SK-N-SH (cell line): ENCODE measurements around the gene DIRAS1. TPM values are rescaled to one million over a fixed set of nuclear protein-coding genes. Genes with fewer than 3 reads are reported as not detected.

Experiments used
- CTCF ChIA-PET: fragments of 300-600, 350-600 bp; formaldehyde crosslinking; extraction: SDS; loops from one replicate; lab custom pipeline; 2021; lab: Yijun Ruan, JAX
- POLR2A ChIA-PET: fragments of 350-600 bp; sonication (Branson Sonifier 250); formaldehyde crosslinking; extraction: SDS; loops from one replicate; lab custom pipeline; 2020; ENCODE audit warnings: antibody characterized with exemption, inconsistent platforms; lab: Yijun Ruan, JAX
- DNase-seq: peaks from one replicate; pipeline ENCODE4 v3.0.0; 2012
- H2AFZ ChIP-seq: fragments of 200-600 bp; sonication (generic); 2 replicates; pipeline ENCODE4 v1.8.1; 2016; ENCODE audit warnings: antibody characterized with exemption, mild to moderate bottlenecking, low read depth
- H3F3A ChIP-seq: fragments of 200-600 bp; sonication (generic); replicated peaks from 2 replicates; pipeline ENCODE3; 2016; ENCODE audit warnings: antibody characterized with exemption, mild to moderate bottlenecking; ENCODE audit not compliant: insufficient read depth
- H3K27ac ChIP-seq, 2 experiments: fragments of 200-500 bp in 1 of 2; fragments of 200-600 bp in 1 of 2; sonication (Bioruptor generic) in 1 of 2; sonication (generic), shearing (Covaris generic) in 1 of 2; 2 replicates each; pipeline versions ENCODE4 v1.5.1 to v1.6.1; 2014 to 2016; ENCODE audit warnings: low read depth in 2 of 2, inconsistent platforms in 1 of 2, low read length in 1 of 2, mild to moderate bottlenecking in 1 of 2, mixed read lengths in 1 of 2
- H3K27me3 ChIP-seq: fragments of 200-600 bp; sonication (generic), shearing (Covaris generic); 2 replicates; pipeline ENCODE4 v1.6.1; 2016; ENCODE audit warnings: mixed run types; ENCODE audit not compliant: insufficient read depth
- H3K36me3 ChIP-seq, 2 experiments: fragments of 200-500 bp in 1 of 2; fragments of 200-600 bp in 1 of 2; sonication (Bioruptor generic) in 1 of 2; sonication (generic) in 1 of 2; replicated peaks in 1 of 2; 2 replicates each; pipeline versions ENCODE3 to v1.5.1; 2014 to 2016; ENCODE audit warnings: low read length in 1 of 2, mild to moderate bottlenecking in 1 of 2; ENCODE audit not compliant: insufficient read depth in 2 of 2, control insufficient read depth in 1 of 2
- H3K4me1 ChIP-seq, 2 experiments: fragments of 200-500 bp in 1 of 2; fragments of 200-600 bp in 1 of 2; sonication (Bioruptor generic) in 1 of 2; sonication (generic), shearing (Covaris generic) in 1 of 2; 2 replicates each; pipeline versions ENCODE4 v1.5.1 to v1.6.1; 2014 to 2016; ENCODE audit warnings: low read depth in 1 of 2, low read length in 1 of 2, mixed run types in 1 of 2; ENCODE audit not compliant: insufficient read depth in 2 of 2, control insufficient read depth in 1 of 2
- H3K4me2 ChIP-seq: fragments of 200-600 bp; sonication (generic), shearing (Covaris generic); 2 replicates; pipeline ENCODE4 v1.6.1; 2017; ENCODE audit warnings: mixed run types
- H3K4me3 ChIP-seq, 2 experiments: fragments of 200-500 bp in 1 of 2; fragments of 200-600 bp in 1 of 2; sonication (Bioruptor generic) in 1 of 2; sonication (generic), shearing (Covaris generic) in 1 of 2; 2 replicates each; pipeline versions ENCODE4 v1.5.1 to v1.8.1; 2014 to 2016; ENCODE audit warnings: low read depth in 2 of 2, inconsistent platforms in 1 of 2, low read length in 1 of 2, mild to moderate bottlenecking in 1 of 2, mixed read lengths in 1 of 2, moderate library complexity in 1 of 2
- H3K79me2 ChIP-seq: fragments of 200-600 bp; sonication (generic); 2 replicates; pipeline ENCODE4 v1.8.1; 2017; ENCODE audit warnings: mild to moderate bottlenecking; ENCODE audit not compliant: insufficient read depth
- H3K9ac ChIP-seq: fragments of 200-600 bp; sonication (generic); 2 replicates; pipeline ENCODE4 v1.6.1; 2017; ENCODE audit warnings: mixed run types
- H3K9me2 ChIP-seq: fragments of 200-600 bp; sonication (generic); 2 replicates; pipeline ENCODE4 v1.6.1; 2017; ENCODE audit warnings: mixed run types
- H3K9me3 ChIP-seq: fragments of 200-600 bp; sonication (generic); 2 replicates; pipeline ENCODE4 v1.6.1; 2017; ENCODE audit warnings: mixed run types, mild to moderate bottlenecking, moderate library complexity
- H4K20me1 ChIP-seq: fragments of 200-600 bp; sonication (generic); 2 replicates; pipeline ENCODE4 v1.6.1; 2017; ENCODE audit warnings: mild to moderate bottlenecking, mixed run types; ENCODE audit not compliant: insufficient read depth
- CHD2 ChIP-seq: fragments of 150-350 bp; IDR thresholded peaks from 2 replicates; pipeline ENCODE4 v1.6.1; 2018; ENCODE audit warnings: low read length; ENCODE audit not compliant: partially characterized antibody
- CTCF ChIP-seq: fragments of 200-600 bp; sonication (generic); IDR thresholded peaks from 2 replicates; pipeline ENCODE4 v1.6.1; 2017; ENCODE audit warnings: antibody characterized with exemption, mild to moderate bottlenecking, moderate library complexity
- ELF1 ChIP-seq: IDR thresholded peaks from 2 replicates; pipeline ENCODE4 v1.4.0; 2012
- EP300 ChIP-seq, 2 experiments: IDR thresholded peaks; 2 replicates each; pipeline versions ENCODE4 v1.4.0 to v1.6.1; 2012; ENCODE audit warnings: borderline replicate concordance in 1 of 2, low read depth in 1 of 2, low read length in 1 of 2
- EZH2phosphoT487 ChIP-seq: fragments of 200-600 bp; sonication (generic); IDR thresholded peaks from 2 replicates; pipeline ENCODE4 v1.6.1; 2017; ENCODE audit warnings: low read depth, mixed run types, mild to moderate bottlenecking, antibody characterized with exemption, moderate library complexity, borderline replicate concordance
- FOSL2 ChIP-seq: IDR thresholded peaks from 2 replicates; pipeline ENCODE4 v1.4.0; 2012; ENCODE audit warnings: low read depth, mild to moderate bottlenecking, moderate library complexity, borderline replicate concordance
- FOXJ3 ChIP-seq: sonication (generic); formaldehyde crosslinking; IDR thresholded peaks from 2 replicates; pipeline ENCODE4 v1.5.1; 2020; ENCODE audit warnings: mild to moderate bottlenecking, missing genetic modification reagents
- FOXM1 ChIP-seq: IDR thresholded peaks from 2 replicates; pipeline ENCODE4 v1.4.0; 2012; ENCODE audit warnings: low read depth, mild to moderate bottlenecking
- GABPA ChIP-seq: IDR thresholded peaks from 2 replicates; pipeline ENCODE4 v1.4.0; 2012; ENCODE audit warnings: low read depth, mild to moderate bottlenecking
- GATA2 ChIP-seq: sonication (generic); formaldehyde crosslinking; IDR thresholded peaks from 2 replicates; pipeline ENCODE4 v1.5.0; 2020; ENCODE audit warnings: mild to moderate bottlenecking, missing genetic modification reagents
- JUND ChIP-seq: IDR thresholded peaks from 2 replicates; pipeline ENCODE4 v1.4.0; 2012
- MEF2A ChIP-seq: IDR thresholded peaks from 2 replicates; pipeline ENCODE4 v1.4.0; 2012; ENCODE audit warnings: low read depth, borderline replicate concordance
- MXI1 ChIP-seq: IDR thresholded peaks from 2 replicates; pipeline ENCODE4 v1.6.1; 2012; ENCODE audit warnings: mild to moderate bottlenecking, low read depth, low read length, improper control_type of control experiment
- NRF1 ChIP-seq: IDR thresholded peaks from 2 replicates; pipeline ENCODE4 v1.6.1; 2012; ENCODE audit warnings: low read depth, mild to moderate bottlenecking, low read length
- RCOR1 ChIP-seq: fragments of 150-350 bp; IDR thresholded peaks from 2 replicates; pipeline ENCODE4 v1.6.1; 2017; ENCODE audit warnings: antibody characterized with exemption, low read length
- SIN3A ChIP-seq: IDR thresholded peaks from 2 replicates; pipeline ENCODE4 v1.6.1; 2012; ENCODE audit warnings: low read depth, mild to moderate bottlenecking, low read length, moderate library complexity, borderline replicate concordance
- TCF12 ChIP-seq: IDR thresholded peaks from 2 replicates; pipeline ENCODE4 v1.4.0; 2012
- USF2 ChIP-seq: fragments of 150-350 bp; IDR thresholded peaks from 2 replicates; pipeline ENCODE4 v1.6.1; 2017; ENCODE audit warnings: antibody characterized with exemption, low read length, low read depth, borderline replicate concordance
- YY1 ChIP-seq: IDR thresholded peaks from 2 replicates; pipeline ENCODE4 v1.4.0; 2012; ENCODE audit warnings: low read depth, mild to moderate bottlenecking
- ZBTB33 ChIP-seq: IDR thresholded peaks from 2 replicates; pipeline ENCODE4 v1.4.0; 2012; ENCODE audit warnings: low read depth, borderline replicate concordance
- WGBS: methylation state at CpG from one replicate; pipeline ENCODE4 v1.1.6; 2017; ENCODE audit warnings: low lambda C conversion rate; 5-methylcytosine and 5-hydroxymethylcytosine counted together
- polyA plus RNA-seq, 3 experiments: library from polyadenylated mRNA; depleted of rRNA; stranded (reverse); fragments of >200 nt; gene quantifications; 2 replicates each; pipeline ENCODE4 v1.2.3, GENCODE V29; 2012
- TF ChIP-seq, protein P1 (sequence below): IDR thresholded peaks from 2 replicates; pipeline ENCODE4 v1.4.0; 2012; ENCODE audit warnings: low read depth

DIRAS1 gene
- polyA plus RNA-seq, 1 of the 3 experiments (the other 2 are of a cell fraction) = 9.0 TPM

DNA sequence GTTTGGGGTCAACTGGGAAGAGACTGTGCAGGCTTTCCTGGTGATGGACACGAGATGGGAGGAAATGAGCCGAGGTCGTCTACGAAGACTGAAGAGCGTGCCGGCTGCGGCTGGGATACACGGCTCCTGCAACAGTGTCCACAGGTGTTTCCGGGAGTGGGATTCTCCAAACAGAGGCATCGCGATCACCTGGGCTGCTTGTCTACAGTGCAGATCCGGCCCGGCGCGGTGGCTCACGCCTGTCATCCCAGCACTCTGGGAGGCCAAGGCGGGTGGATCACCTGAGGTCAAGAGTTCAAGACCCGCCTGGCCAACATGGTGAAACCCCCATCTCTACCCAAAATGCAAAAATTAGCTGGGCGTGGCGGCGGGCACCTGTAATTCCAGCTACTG lies 30.3 kb upstream of the DIRAS1 start:
- Histone ChIP-seq H3K4me3 (no peak overlapping the region), H3K27me3 (no peaks in the 10 kb centered on the region), H3F3A (peaks cover 3% of the 10 kb centered on the region), H3K9me2 (no peaks in the 10 kb centered on the region), H3K36me3 (peaks cover 0 to 12% of the 10 kb centered on the region in 2 experiments), H3K9ac (no peak overlapping the region), H4K20me1 (no peaks in the 10 kb centered on the region), H3K4me2 (no peak overlapping the region), H3K4me1 (peaks cover 0 to 3% of the 10 kb centered on the region in 2 experiments; a peak in 1 of 4 replicates), H3K79me2 (no peaks in the 10 kb centered on the region), H2AFZ (no peak overlapping the region), H3K27ac (no peak overlapping the region), H3K9me3 (no peaks in the 10 kb centered on the region)
- ChIA-PET POLR2A (no interaction called here), CTCF (interaction anchor here (9.1 kb wide), 1 partner anchor 103 kb away, joined by 142 read pairs; no protein-coding TSS in a partner anchor)
- DNase-seq = no peak
- TF ChIP-seq, protein P1, sequence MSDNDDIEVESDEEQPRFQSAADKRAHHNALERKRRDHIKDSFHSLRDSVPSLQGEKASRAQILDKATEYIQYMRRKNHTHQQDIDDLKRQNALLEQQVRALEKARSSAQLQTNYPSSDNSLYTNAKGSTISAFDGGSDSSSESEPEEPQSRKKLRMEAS = no peak
- TF ChIP-seq RCOR1 (no peak), FOSL2 (no peak), MXI1 (no peak), EZH2phosphoT487 (no peak), JUND (no peak), USF2 (no peak), MEF2A (no peak), CTCF (no peak), FOXM1 (no peak), GATA2 (no peak), ELF1 (no peak), CHD2 (no peak)
- WGBS = 92% methylated on average over 20 of the region's 21 CpGs

GRCh38 chr19:2750808-2751437 lies 29.8 kb upstream of the DIRAS1 start:
- Histone ChIP-seq H3K4me1 (peaks cover 0 to 3% of the 10 kb centered on the region in 2 experiments; a peak in 1 of 4 replicates), H3K9ac (no peak overlapping the region), H3F3A (peaks cover 3% of the 10 kb centered on the region), H3K27me3 (no peaks in the 10 kb centered on the region), H3K79me2 (no peaks in the 10 kb centered on the region), H3K9me2 (no peaks in the 10 kb centered on the region), H3K27ac (no peak overlapping the region), H4K20me1 (no peaks in the 10 kb centered on the region), H3K4me2 (no peak overlapping the region), H3K36me3 (peaks cover 0 to 12% of the 10 kb centered on the region in 2 experiments), H2AFZ (no peak overlapping the region), H3K9me3 (no peaks in the 10 kb centered on the region), H3K4me3 (no peak overlapping the region)
- CTCF ChIA-PET = interaction anchor here (0.5 to 9.1 kb wide), 4 partner anchors 16 to 695 kb away, joined by 3 to 142 read pairs (median 6); no protein-coding TSS in a partner anchor
- POLR2A ChIA-PET = no interaction called here
- WGBS = 63% methylated on average over 15 of the region's 17 CpGs
- no peak for DNase-seq
- TF ChIP-seq, protein P1 = no peak
- no peak for TF ChIP-seq CTCF
- TF ChIP-seq TCF12 = no peak
- TF ChIP-seq YY1 = no peak
- no peak for TF ChIP-seq FOXJ3
- TF ChIP-seq CHD2 = no peak
- TF ChIP-seq NRF1 = no peak
- TF ChIP-seq MEF2A = no peak
- TF ChIP-seq ZBTB33 = no peak
- TF ChIP-seq EP300 (IDR thresholded peaks at IDR 0.05; ENCODE audit: borderline replicate concordance in 1 of 2, low read depth in 1 of 2, low read length in 1 of 2) = no peak
- TF ChIP-seq GABPA = no peak
- no peak for TF ChIP-seq SIN3A
